Activated CD4-positive, alpha-beta memory T cell treated with anti-CD3 and anti-CD28 coated beads, Interleukin-2, amount 10 ng/mL, durations not matched to agents 7 days and 5 days (primary cell): Measurements from ENCODE around the gene NFASC. TPM values are rescaled to one million over a fixed set of nuclear protein-coding genes. Genes with fewer than 3 reads are reported as not detected.

Experiments
- CTCF ChIA-PET: fragments of 350-600 bp; sonication (Branson Sonifier 250); formaldehyde crosslinking; loops from one replicate; lab custom pipeline; 2021; ENCODE audit warnings: antibody characterized with exemption, inconsistent platforms; lab: Charles Lee
- POLR2A ChIA-PET: fragments of 350-600 bp; sonication (Branson Sonifier 250); formaldehyde crosslinking; loops from one replicate; lab custom pipeline; 2021; ENCODE audit warnings: antibody characterized with exemption; lab: Charles Lee
- DNase-seq: peaks from one replicate; pipeline ENCODE4 v3.0.0-alpha.2; 2020
- H3K27ac Mint-ChIP-seq: one replicate; pipeline ENCODE4 v1.8.0; 2021; ENCODE audit warnings: mild to moderate bottlenecking, mixed read lengths
- H3K27me3 Mint-ChIP-seq: one replicate; pipeline ENCODE4 v1.8.0; 2021; ENCODE audit warnings: mixed read lengths
- H3K36me3 Mint-ChIP-seq: one replicate; pipeline ENCODE4 v1.8.0; 2021; ENCODE audit warnings: low read depth, mixed read lengths
- H3K4me1 Mint-ChIP-seq: one replicate; pipeline ENCODE4 v1.8.0; 2021; ENCODE audit warnings: mixed read lengths
- H3K4me3 Mint-ChIP-seq: one replicate; pipeline ENCODE4 v1.8.0; 2021; ENCODE audit warnings: mild to moderate bottlenecking, mixed read lengths
- H3K9me3 Mint-ChIP-seq: one replicate; pipeline ENCODE4 v1.8.0; 2021; ENCODE audit warnings: mixed read lengths
- total RNA-seq, 2 experiments: library from RNA; stranded (reverse); gene quantifications; one replicate each; pipeline ENCODE4 v1.2.3, GENCODE V29; 2021

NFASC gene
- total RNA-seq, 2 experiments from 2014 or later, result 0.10 to 0.40 TPM

- DNase-seq, result no peak
- no peaks in the 10 kb centered on the region for H3K9me3 Mint-ChIP-seq
- POLR2A ChIA-PET, result no interaction called here
- H3K27me3 Mint-ChIP-seq, result peaks cover 7% of the 10 kb centered on the region
- no peak overlapping the region for H3K27ac Mint-ChIP-seq
- no peak overlapping the region for H3K4me3 Mint-ChIP-seq
- CTCF ChIA-PET, result no interaction called here
- H3K4me1 Mint-ChIP-seq, result no peaks in the 10 kb centered on the region
- H3K36me3 Mint-ChIP-seq, result no peaks in the 10 kb centered on the region
These were observed 132.9 kb downstream of the NFASC start for GRCh38 chr1:205003358-205004131.

GRCh38 chr1:205004351-205004750 lies 133.7 kb downstream of the NFASC start:
- Mint-ChIP-seq H3K4me3 (no peak overlapping the region), H3K27ac (no peak overlapping the region), H3K9me3 (no peaks in the 10 kb centered on the region), H3K36me3 (no peaks in the 10 kb centered on the region), H3K27me3 (peaks cover 7% of the 10 kb centered on the region), H3K4me1 (no peaks in the 10 kb centered on the region)
- no peak for DNase-seq
- POLR2A ChIA-PET, result no interaction called here
- CTCF ChIA-PET, result no interaction called here

- POLR2A ChIA-PET, result no interaction called here
- CTCF ChIA-PET, result no interaction called here
- Mint-ChIP-seq H3K27me3 (no peaks in the 10 kb centered on the region), H3K4me3 (no peak overlapping the region), H3K9me3 (no peaks in the 10 kb centered on the region), H3K4me1 (no peaks in the 10 kb centered on the region), H3K36me3 (no peaks in the 10 kb centered on the region), H3K27ac (no peak overlapping the region)
- DNase-seq, result no peak
These were observed 138.2 kb downstream of the NFASC start for GRCh38 chr1:205008896-205009295.

- no peaks in the 10 kb centered on the region for H3K9me3 Mint-ChIP-seq
- DNase-seq, result no peak
- H3K27me3 Mint-ChIP-seq, result no peaks in the 10 kb centered on the region
- H3K4me3 Mint-ChIP-seq, result no peak overlapping the region
- no peaks in the 10 kb centered on the region for H3K36me3 Mint-ChIP-seq
- ChIA-PET POLR2A (no interaction called here), CTCF (no interaction called here)
- no peaks in the 10 kb centered on the region for H3K4me1 Mint-ChIP-seq
- no peak overlapping the region for H3K27ac Mint-ChIP-seq
These were observed 139.0 kb downstream of the NFASC start for GRCh38 chr1:205009670-205010069.

- CTCF ChIA-PET, result interaction anchor here (1.6 kb wide), 1 partner anchor 49 kb away, joined by 5 read pairs; no protein-coding TSS in a partner anchor
- Mint-ChIP-seq H3K9me3 (no peaks in the 10 kb centered on the region), H3K4me3 (no peak overlapping the region), H3K36me3 (no peaks in the 10 kb centered on the region), H3K4me1 (no peaks in the 10 kb centered on the region), H3K27ac (no peak overlapping the region), H3K27me3 (no peaks in the 10 kb centered on the region)
- no peak for DNase-seq
- POLR2A ChIA-PET, result no interaction called here
These were observed 141.9 kb downstream of the NFASC start for GRCh38 chr1:205012391-205013140.

- H3K27ac Mint-ChIP-seq, result no peak overlapping the region
- POLR2A ChIA-PET, result no interaction called here
- no peaks in the 10 kb centered on the region for H3K36me3 Mint-ChIP-seq
- DNase-seq, result no peak
- H3K27me3 Mint-ChIP-seq, result no peaks in the 10 kb centered on the region
- H3K9me3 Mint-ChIP-seq, result no peaks in the 10 kb centered on the region
- no peak overlapping the region for H3K4me3 Mint-ChIP-seq
- CTCF ChIA-PET, result interaction anchor here (1.6 kb wide), 1 partner anchor 48 kb away, joined by 5 read pairs; no protein-coding TSS in a partner anchor
- H3K4me1 Mint-ChIP-seq, result no peaks in the 10 kb centered on the region
These were observed 143.2 kb downstream of the NFASC start for GRCh38 chr1:205013683-205014367.

- ChIA-PET POLR2A (no interaction called here), CTCF (no interaction called here)
- Mint-ChIP-seq H3K4me3 (no peak overlapping the region), H3K27ac (no peak overlapping the region), H3K36me3 (no peaks in the 10 kb centered on the region), H3K4me1 (no peaks in the 10 kb centered on the region), H3K9me3 (no peaks in the 10 kb centered on the region), H3K27me3 (no peaks in the 10 kb centered on the region)
- no peak for DNase-seq
These were observed 144.1 kb downstream of the NFASC start for GRCh38 chr1:205014783-205015182.

GRCh38 chr1:205015241-205015640 lies 144.6 kb downstream of the NFASC start:
- ChIA-PET POLR2A (no interaction called here), CTCF (no interaction called here)
- H3K36me3 Mint-ChIP-seq, result no peaks in the 10 kb centered on the region
- H3K9me3 Mint-ChIP-seq, result no peaks in the 10 kb centered on the region
- no peaks in the 10 kb centered on the region for H3K4me1 Mint-ChIP-seq
- no peaks in the 10 kb centered on the region for H3K27me3 Mint-ChIP-seq
- no peak overlapping the region for H3K4me3 Mint-ChIP-seq
- H3K27ac Mint-ChIP-seq, result no peak overlapping the region
- no peak for DNase-seq

GRCh38 chr1:205016075-205016474 lies 145.4 kb downstream of the NFASC start:
- DNase-seq, result no peak
- no peaks in the 10 kb centered on the region for H3K9me3 Mint-ChIP-seq
- no peak overlapping the region for H3K27ac Mint-ChIP-seq
- ChIA-PET POLR2A (no interaction called here), CTCF (no interaction called here)
- H3K4me1 Mint-ChIP-seq, result no peaks in the 10 kb centered on the region
- no peak overlapping the region for H3K4me3 Mint-ChIP-seq
- H3K27me3 Mint-ChIP-seq, result no peaks in the 10 kb centered on the region
- H3K36me3 Mint-ChIP-seq, result no peaks in the 10 kb centered on the region

GRCh38 chr1:205016584-205016983 lies 145.9 kb downstream of the NFASC start:
- Mint-ChIP-seq H3K27me3 (no peaks in the 10 kb centered on the region), H3K27ac (no peak overlapping the region), H3K36me3 (no peaks in the 10 kb centered on the region), H3K4me1 (no peaks in the 10 kb centered on the region), H3K9me3 (no peaks in the 10 kb centered on the region), H3K4me3 (no peak overlapping the region)
- DNase-seq, result no peak
- ChIA-PET POLR2A (no interaction called here), CTCF (no interaction called here)

- ChIA-PET CTCF (no interaction called here), POLR2A (no interaction called here)
- DNase-seq, result no peak
- Mint-ChIP-seq H3K36me3 (no peaks in the 10 kb centered on the region), H3K9me3 (no peaks in the 10 kb centered on the region), H3K27me3 (no peaks in the 10 kb centered on the region), H3K4me1 (no peaks in the 10 kb centered on the region), H3K27ac (no peak overlapping the region), H3K4me3 (no peak overlapping the region)
These were observed 146.3 kb downstream of the NFASC start for GRCh38 chr1:205017001-205017400.

GRCh38 chr1:205017766-205018165 lies 147.1 kb downstream of the NFASC start:
- no peak overlapping the region for H3K4me3 Mint-ChIP-seq
- ChIA-PET POLR2A (no interaction called here), CTCF (interaction anchor here (1.1 kb wide), 1 partner anchor 44 kb away, joined by 4 read pairs; no protein-coding TSS in a partner anchor)
- no peaks in the 10 kb centered on the region for H3K36me3 Mint-ChIP-seq
- no peaks in the 10 kb centered on the region for H3K27me3 Mint-ChIP-seq
- no peak for DNase-seq
- H3K27ac Mint-ChIP-seq, result no peak overlapping the region
- H3K4me1 Mint-ChIP-seq, result no peaks in the 10 kb centered on the region
- no peaks in the 10 kb centered on the region for H3K9me3 Mint-ChIP-seq

- Mint-ChIP-seq H3K9me3 (no peaks in the 10 kb centered on the region), H3K27me3 (no peaks in the 10 kb centered on the region), H3K36me3 (no peaks in the 10 kb centered on the region), H3K27ac (no peak overlapping the region), H3K4me1 (no peaks in the 10 kb centered on the region), H3K4me3 (no peak overlapping the region)
- CTCF ChIA-PET, result interaction anchor here (1.1 kb wide), 1 partner anchor 43 kb away, joined by 4 read pairs; no protein-coding TSS in a partner anchor
- POLR2A ChIA-PET, result no interaction called here
- no peak for DNase-seq
These were observed 147.7 kb downstream of the NFASC start for GRCh38 chr1:205018381-205018780.
